ENCODE data around the gene CDX1. TPM values are rescaled to one million over a fixed set of nuclear protein-coding genes. Genes with fewer than 3 reads are reported as not detected.

CDX1 gene
- total RNA-seq, 1 donor from 2014 or later, result not detected

DNA sequence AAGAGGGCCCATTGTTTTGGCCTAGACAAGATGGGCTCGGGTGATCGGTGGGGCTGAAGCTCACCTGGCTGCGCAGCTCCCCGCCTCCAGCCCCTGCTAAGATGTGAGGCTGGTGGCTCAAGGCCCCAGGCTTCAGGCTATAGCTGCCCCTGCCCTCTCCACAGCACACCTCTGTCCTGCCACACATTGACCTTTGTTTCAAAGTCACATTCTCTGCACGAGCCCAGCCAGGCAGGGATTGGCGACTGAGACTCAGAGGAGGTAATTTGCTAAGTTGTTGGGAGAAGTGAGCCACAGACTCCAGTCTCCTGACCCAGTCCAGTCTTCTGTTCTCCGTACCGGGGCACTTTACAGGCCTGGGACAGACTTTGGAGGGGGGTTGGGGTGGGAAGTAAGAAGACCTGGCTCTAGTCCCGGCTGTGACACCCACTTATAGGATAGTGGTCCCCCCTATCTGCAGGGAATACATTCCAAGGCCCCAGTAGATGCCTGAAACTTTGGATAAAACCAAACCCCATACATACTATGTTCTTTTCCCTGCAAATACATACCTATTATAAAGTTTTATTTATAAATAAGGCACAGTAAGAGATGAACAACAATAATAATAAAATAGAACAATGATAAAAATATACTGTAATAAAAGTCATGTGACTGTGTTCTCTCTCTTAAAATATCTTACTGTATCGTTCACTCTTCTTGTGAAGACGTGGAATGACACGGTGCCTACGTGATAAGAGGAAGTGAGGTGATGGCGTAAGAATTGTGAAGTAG is 24.2 kb upstream of the CDX1 start:
- H3K27me3 ChIP-seq (ENCODE audit: control insufficient read depth, insufficient read depth, low read length), result no peaks in the 10 kb centered on the region
- H3K36me3 ChIP-seq (ENCODE audit: control insufficient read depth, insufficient read depth, low read length), result no peaks in the 10 kb centered on the region
- FAIRE-seq (no peak), DNase-seq (ENCODE audit: low read depth) (no peak)
- TF ChIP-seq, protein P1, sequence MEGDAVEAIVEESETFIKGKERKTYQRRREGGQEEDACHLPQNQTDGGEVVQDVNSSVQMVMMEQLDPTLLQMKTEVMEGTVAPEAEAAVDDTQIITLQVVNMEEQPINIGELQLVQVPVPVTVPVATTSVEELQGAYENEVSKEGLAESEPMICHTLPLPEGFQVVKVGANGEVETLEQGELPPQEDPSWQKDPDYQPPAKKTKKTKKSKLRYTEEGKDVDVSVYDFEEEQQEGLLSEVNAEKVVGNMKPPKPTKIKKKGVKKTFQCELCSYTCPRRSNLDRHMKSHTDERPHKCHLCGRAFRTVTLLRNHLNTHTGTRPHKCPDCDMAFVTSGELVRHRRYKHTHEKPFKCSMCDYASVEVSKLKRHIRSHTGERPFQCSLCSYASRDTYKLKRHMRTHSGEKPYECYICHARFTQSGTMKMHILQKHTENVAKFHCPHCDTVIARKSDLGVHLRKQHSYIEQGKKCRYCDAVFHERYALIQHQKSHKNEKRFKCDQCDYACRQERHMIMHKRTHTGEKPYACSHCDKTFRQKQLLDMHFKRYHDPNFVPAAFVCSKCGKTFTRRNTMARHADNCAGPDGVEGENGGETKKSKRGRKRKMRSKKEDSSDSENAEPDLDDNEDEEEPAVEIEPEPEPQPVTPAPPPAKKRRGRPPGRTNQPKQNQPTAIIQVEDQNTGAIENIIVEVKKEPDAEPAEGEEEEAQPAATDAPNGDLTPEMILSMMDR (IDR thresholded peaks at IDR 0.05; ENCODE audit: insufficient read depth, low read length, severe bottlenecking), result no peak
- no peak overlapping the region for H3K4me3 ChIP-seq (ENCODE audit: low read depth, low read length)

DNA sequence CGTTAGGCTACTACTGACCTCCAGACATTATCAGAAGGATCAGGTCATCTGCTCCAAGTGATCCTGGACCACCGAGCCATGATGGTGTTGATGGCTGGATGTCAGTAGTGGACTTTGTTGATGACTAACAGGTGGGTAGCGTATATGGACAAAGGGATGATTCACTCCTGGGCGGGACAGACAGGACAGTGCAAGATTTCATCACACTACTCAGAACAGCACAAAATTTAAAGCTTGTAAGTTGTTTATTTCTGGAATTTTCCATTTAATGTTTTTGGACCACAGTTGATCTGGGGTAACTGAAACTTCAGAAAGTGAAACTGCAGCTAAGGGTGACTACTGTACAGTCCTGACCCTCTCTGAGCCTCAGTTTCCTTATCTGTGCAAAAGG is 23.6 kb upstream of the CDX1 start:
- DNase-seq (ENCODE audit: low read depth) (peak; percentile 92), FAIRE-seq (no peak)
- TF ChIP-seq, protein P1 (IDR thresholded peaks at IDR 0.05; ENCODE audit: insufficient read depth, low read length, severe bottlenecking), result no peak

DNA sequence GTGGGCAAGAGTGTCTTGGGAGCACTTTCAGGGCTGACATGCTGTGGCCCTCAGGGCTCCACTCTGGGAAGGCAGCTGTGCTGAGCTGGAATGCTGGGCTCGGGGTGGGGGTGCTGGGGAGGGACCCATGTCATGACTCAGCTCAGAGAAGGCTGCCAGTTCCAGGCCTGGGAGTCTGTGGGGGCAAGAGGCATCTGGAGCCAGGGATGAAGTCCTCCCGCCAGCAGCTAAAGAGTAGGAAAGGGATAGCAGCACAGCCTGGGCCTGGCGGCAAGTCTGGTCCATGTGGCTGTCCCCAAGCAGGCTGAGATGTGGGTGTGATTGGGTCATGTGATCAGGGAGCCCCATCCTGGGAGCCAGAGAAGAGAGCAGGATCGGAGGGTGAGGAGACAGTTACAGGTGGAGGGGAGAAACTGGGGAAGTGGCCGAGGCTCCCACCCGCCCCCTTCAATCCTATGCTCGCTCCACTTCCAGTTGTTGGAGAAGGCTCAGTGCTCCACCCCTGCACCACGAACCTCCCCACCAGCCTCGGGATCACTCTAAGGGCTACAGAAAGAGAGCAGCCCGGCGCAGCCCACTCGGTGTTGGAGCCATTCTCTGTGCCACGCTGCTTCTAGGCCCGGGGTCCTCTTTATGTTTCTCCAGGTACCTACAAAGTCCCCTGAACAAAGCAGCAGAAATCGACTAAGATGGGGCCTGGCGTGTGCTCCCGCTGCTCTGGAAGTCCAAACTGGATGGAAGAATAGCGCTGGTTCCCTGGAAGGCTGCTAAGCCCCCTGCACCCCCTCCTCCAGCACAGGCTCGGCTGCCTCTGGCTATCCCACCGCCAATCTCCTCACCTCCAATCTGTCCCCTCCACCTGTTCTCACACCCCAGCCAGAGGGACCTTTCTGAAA is 23.0 kb upstream of the CDX1 start:
- TF ChIP-seq, protein P1 (IDR thresholded peaks at IDR 0.05; ENCODE audit: insufficient read depth, low read length, severe bottlenecking), result no peak
- FAIRE-seq (no peak), DNase-seq (ENCODE audit: low read depth) (peak; percentile 58)
- Histone ChIP-seq H3K27me3 (ENCODE audit: control insufficient read depth, insufficient read depth, low read length) (no peaks in the 10 kb centered on the region), H3K36me3 (ENCODE audit: control insufficient read depth, insufficient read depth, low read length) (no peaks in the 10 kb centered on the region), H3K4me3 (ENCODE audit: low read depth, low read length) (no peak overlapping the region)

More for the DNA sequence above, 23.6 kb upstream of the CDX1 start:
- Histone ChIP-seq H3K4me3 (ENCODE audit: low read depth, low read length) (no peak overlapping the region), H3K36me3 (ENCODE audit: control insufficient read depth, insufficient read depth, low read length) (no peaks in the 10 kb centered on the region), H3K27me3 (ENCODE audit: control insufficient read depth, insufficient read depth, low read length) (no peaks in the 10 kb centered on the region)

DNA sequence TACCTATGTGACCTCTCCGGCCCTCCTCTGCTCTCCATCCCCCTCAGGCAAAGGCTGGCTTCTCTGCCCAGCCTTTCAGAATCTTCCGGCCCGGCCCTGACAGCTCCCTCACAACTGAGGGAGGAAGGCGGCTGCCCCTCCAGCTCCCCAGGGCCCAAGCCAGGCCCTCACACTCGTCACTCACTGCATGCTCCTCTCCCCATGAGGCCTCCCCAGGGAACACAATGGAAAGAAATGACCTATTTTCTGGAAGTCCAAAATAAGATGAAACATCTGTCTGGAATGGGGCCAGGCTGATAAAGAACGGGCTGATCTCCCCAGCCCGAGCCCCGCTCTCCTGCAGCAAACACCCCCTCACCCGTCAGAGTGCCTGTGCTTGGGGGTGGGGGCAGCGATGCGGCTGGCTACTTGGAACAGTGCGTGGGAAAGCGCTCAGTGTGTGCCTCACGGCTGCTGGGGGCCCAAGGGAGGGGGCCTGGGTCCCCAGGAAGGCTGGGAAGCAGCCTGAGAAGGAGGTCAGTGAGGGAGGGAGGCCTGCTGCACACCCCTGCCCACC is 22.3 kb upstream of the CDX1 start:
- no peak overlapping the region for H3K4me3 ChIP-seq (ENCODE audit: low read depth, low read length)
- FAIRE-seq (no peak), DNase-seq (ENCODE audit: low read depth) (no peak)
- TF ChIP-seq, protein P1 (IDR thresholded peaks at IDR 0.05; ENCODE audit: insufficient read depth, low read length, severe bottlenecking), result no peak
- H3K36me3 ChIP-seq (ENCODE audit: control insufficient read depth, insufficient read depth, low read length), result no peaks in the 10 kb centered on the region
- no peaks in the 10 kb centered on the region for H3K27me3 ChIP-seq (ENCODE audit: control insufficient read depth, insufficient read depth, low read length)

DNA sequence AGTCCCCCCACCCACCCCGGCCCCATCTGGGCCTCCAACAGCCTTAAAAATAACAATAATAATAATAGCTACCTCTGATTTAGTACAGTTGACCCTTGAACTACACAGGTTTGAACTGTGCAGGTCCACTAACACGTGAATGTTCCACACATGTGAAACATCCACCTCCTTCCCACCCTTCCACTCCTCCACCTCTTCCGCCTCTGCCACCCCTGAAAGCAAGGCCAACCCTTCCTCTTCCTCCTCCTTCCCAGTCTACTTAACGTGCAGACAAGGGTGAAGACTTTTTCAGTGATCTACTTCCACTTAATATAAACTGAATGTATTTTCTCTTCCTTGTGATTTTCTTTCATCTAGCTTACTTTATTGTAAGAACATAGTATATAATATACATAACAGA is 21.7 kb upstream of the CDX1 start:
- H3K27me3 ChIP-seq (ENCODE audit: control insufficient read depth, insufficient read depth, low read length), result no peaks in the 10 kb centered on the region
- H3K4me3 ChIP-seq (ENCODE audit: low read depth, low read length), result no peak overlapping the region
- TF ChIP-seq, protein P1 (IDR thresholded peaks at IDR 0.05; ENCODE audit: insufficient read depth, low read length, severe bottlenecking), result no peak
- FAIRE-seq (no peak), DNase-seq (ENCODE audit: low read depth) (no peak)
- H3K36me3 ChIP-seq (ENCODE audit: control insufficient read depth, insufficient read depth, low read length), result no peaks in the 10 kb centered on the region

All from bronchial epithelial cell (primary cell).